ENCODE measurements around the gene STOX2.
"Not testable (repeated sequence)": the region's sequence is repeated elsewhere in the genome, so short reads cannot be mapped to it uniquely, and the experiment has no call there.

The STOX2 gene

DNA sequence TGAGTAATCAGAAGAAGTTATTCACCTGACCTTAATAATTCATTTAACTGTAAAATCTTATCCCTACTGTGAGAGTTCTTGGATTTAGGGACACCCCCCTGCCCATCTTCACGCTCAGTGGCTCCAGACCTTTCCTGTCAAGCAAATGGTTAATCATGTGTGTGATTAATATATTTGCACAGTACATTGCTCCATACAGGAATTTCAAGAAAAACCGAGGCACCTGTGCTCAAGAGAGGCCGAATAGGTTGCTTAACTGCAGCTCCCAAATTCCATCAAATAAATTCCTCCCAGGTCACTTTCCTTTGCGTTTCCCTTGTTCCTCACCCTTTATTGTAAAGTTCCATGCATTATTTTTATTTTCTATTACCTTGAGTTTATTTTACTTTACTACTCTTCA is 119.5 kb downstream of the STOX2 start:
- no peak for DNase-seq

DNA sequence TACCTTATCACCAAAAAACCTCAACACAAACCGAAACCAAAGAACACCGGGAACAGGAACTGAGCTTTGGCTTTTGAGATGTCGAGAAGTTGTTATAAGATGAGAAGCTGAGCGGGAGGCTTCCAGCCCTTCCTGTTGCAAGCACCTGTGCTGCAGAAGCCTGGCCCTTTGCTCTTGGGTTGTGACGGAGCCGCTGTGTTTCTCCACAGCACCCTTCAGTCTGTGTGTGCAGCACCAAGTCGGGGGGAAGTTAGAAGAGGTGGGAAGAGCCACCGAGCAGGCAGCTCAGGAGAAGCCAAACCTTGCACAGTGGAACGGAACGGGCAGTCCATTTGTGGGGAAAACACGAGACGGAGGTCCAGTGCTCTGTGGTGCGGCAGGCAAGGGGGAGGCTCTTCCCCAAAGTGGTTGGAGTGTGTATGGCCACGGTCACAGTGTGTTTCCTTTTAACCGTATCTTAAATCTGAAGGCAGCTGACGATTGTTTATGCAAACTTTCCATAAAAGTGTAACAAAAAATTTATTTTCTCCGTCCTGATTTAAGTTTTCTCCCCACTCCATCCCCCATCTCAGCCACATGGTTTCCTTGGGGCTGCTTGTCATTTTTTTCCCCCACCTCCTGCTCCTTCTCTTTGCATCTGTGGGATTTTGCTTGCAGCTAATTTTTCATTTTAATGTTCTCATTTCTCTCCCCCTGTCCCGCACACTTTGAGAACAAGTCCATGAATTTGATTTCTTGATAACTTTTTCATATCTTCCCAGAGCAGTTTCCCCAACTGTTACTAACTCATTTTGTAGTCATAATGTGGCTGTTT is 123.7 kb downstream of the STOX2 start:
- peak; percentile 22 to 31 for DNase-seq

DNA sequence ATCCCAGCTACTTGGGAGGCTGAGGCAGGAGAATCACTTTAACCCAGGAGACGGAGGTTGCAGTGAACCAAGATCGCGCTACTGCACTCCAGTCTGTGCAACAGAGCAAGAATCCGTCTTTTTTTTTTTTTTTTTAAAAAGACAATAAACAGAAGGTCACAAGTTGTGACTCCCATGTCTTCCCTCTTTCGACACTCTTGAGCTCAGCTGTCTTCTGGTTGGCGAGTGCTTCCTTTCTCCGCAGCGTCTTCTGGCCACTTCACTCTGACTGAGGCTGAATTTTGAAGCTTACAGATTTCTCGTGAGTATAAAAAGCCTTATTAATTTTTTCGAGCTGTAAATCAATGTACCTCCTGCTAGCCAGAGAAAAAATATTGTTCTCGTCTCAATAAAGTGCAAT is 124.9 kb downstream of the STOX2 start:
- DNase-seq: no peak

DNA sequence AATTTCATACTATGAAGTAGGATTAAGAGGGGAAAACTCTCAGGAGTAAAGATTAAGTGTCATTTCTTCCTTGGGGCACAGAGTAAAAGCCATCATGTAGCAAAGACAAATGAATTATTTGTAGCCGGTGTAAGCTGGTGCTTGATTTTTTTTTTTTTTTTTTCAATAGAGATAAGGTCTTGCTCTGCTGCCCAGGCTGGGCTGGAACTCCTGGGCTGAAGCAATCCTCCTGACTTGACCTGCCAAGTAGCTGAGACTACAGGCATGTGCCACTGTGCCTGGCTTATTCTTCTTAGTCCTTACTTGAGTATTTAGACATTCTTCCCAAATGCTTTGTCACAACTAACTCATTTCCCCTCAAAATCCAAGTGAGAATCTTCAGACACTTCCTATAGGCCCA is 125.7 kb downstream of the STOX2 start:
- DNase-seq: no peak

DNA sequence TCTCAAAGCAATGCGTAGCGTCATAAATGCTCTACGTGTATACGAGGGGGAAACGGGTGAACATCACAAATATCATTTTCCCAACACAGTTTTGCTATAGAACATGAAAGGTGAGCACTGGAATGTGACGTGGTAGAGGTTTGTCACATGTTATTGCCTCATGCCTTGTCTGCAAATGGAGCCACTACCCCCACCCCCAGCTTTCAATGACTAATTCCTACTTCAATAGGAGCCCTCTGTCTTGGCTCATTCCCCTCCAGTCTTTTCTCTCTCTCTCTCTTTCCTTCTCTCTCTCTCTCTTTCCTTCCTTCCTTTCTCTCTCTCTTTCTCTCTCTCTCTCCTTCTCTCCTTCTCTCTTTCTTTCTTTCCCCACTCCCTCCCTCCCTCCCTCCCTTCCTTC is 127.0 kb downstream of the STOX2 start:
- DNase-seq: no peak

DNA sequence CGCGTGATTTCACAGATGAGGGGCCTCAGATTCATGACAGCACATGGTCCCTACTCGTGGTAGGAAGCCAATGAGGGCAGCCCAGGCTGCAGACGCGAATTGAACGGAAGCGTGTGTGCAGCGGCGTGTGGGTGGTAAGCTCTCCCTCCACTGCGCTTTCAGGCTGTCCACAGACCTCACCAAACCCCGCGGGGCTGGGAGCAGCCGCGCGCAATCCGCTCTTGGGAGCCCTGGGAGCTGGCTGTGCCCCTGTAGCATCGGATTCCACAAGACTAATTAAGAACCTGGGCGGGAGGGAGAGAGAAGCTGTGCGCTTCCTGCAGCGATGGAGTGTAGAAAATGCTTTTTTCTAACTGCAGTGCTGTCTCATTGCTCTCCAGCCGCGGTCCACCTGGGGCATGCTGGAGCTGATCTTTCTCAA is 134.9 kb downstream of the STOX2 start:
- DNase-seq: peak; percentile 26 to 42

DNA sequence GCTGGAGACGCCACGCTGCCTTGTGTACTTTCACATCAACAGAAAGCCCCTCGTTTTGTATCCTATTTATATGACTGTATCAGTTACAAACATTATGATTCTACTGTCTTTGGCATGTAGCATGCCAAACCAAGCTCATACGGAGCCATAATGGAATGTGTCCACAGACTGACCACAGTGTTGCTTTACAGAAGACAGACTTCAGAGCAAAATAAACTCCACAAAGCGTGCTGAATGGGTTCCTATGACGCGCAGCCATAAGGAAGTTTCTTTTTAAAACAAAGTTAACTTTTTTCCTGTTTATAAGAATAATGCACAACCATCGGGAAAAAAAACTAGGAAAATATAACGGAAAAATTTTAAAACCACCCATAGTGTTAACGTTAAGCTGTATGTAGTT is 136.0 kb downstream of the STOX2 start:
- DNase-seq: no peak

DNA sequence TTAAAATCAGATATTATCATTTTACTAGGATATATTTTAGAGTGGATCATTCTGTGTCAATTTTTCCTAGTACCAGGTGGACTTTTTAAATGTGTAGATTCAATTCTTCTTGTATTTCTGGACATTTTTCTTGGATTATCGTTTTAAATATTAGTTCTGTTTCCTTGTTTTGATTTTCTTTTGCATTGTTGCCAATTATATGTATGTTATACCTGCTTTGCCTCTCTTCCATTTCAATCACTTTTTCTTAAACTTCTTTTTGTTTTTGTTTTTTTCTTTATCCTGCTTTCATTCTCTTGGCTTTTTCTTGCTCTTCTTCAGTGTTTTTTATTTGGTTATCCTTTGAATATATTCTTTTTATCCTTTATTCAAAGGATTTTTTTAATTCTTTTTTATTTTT is 141.0 kb downstream of the STOX2 start:
- no peak for DNase-seq

DNA sequence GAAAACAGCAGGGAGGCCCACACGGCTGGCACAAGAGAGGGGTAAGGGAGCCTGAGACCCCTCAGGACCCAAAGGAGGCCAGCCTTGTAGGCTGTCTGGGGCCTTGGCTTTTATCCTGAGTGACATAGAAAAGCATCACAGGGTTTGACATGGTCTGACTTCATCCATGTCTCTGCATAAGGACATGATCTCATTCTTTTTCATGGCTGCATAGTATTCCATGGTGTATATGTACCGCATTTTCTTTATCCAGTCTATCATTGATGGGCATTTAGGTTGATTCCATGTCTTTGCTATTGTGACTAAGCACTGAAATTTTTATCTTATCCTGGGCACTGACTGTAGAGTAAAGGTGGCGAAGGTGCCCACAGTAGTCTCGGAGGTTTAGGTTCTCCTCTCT is 146.2 kb downstream of the STOX2 start:
- not testable (repeated sequence) for DNase-seq

DNA sequence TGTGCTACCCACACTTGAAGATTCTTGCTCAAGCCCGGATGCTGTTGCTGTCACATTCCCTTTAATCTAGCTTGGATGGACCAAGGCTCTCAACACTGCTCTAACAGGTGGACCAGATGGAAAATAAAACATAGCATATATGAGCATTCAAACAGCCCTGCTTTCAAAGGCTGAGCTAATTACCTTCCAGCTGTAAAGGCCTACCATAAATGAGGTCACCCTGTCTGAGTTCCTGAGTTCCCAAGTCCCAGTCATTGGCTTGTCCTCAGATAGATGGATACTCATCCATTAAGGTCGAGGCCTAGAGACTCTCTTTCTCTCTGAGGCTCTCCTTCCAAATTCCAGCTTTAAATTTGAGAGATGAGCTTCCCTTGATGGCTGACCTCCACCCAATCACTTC is 147.5 kb downstream of the STOX2 start:
- no peak for DNase-seq

DNA sequence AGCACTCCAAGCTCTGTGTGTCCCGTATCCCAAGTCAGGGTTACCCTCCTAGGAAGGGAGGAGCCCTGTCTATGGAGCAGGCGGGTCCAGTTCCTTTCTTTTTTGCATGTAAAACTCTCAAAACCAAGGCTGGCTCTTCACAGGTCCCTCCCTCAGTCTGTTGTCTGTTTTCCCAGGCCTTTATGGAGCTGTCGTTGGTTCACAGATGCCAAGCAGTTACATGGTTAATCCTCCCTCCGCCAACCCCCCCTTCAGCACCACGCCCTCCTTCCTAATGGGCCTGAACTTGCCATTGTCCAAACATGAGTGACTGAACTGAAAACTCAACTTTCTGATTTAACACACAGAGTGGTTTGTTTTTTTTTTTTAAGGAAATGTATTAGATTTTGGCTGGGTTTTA is 148.3 kb downstream of the STOX2 start:
- no peak for DNase-seq

DNA sequence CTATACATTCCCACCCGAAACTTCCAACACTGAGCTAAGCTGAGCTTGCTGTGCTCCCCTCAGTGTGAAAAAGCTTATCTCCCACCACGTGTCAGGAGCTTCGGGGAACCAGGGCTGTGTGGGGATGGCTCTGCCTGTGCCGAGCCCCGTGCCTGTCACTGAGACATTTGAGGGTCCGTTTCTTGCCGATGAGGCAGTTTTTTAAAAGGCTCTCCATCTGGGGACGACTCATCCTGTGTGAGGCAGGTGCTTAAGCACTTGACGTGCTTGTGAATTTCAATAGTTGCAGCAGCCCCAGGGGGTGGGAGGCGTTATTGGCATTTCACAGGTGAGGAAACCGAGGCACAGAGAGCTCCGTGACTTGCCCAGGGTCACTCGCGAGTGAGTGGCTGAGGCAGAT is 151.8 kb downstream of the STOX2 start:
- no peak for DNase-seq

DNA sequence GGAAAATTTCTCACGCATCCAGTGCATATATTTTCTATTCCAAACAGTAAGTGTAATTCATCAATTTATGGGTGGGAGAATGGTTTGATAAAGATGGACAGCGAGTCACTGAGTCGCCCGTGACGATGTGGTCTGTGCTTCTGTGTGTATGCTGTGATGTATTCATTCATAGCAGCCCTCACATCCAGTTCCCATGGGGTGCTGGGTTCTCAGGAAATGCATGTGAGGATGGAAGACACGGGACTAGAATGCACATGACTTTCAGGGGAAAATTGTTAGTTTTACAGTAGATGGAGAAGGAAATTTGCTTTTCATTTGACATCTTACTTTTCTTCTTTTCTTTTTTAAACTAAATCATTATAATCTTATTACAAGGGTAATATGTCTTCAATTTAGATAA is 152.9 kb downstream of the STOX2 start:
- no peak for DNase-seq

DNA sequence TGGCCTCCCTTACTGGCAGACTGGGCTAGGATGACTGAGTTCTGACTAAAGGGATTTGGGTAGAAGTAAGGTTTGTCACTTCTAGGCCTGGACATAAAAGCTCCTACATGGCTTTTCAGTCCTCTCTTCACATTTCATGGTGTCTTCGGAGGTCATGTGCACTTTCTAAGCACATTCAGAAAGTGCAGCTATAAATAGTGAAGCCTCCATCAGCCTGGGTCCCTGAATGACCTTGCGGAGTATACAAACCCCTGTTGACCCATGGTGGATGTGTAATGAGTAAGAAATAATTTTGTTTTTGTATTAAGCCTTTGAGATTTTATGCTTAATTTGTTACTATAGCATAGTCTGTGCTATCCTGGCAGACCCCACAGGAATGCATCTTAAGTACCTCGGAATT is 154.0 kb downstream of the STOX2 start:
- no peak for DNase-seq

DNA sequence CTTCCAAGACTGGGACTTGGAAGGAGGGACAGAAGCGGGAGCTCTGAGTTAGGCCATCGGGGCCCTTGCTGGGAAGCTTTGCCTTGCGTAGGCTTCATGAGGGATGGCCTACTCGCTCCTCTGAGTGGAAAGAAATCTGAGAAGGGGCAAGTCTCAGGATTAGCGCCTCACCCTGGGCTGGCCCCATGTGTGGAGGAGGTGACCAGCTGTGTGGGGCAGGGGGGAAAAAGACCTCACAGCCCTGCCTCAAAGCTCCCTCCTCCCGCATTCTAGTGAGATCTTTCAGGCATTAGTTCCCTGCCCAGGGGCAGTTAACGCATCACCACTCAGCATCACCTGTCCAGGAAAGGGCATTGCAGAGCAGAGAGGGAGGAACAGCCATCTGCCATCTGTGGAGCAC is 156.5 kb downstream of the STOX2 start:
- DNase-seq: no peak

DNA sequence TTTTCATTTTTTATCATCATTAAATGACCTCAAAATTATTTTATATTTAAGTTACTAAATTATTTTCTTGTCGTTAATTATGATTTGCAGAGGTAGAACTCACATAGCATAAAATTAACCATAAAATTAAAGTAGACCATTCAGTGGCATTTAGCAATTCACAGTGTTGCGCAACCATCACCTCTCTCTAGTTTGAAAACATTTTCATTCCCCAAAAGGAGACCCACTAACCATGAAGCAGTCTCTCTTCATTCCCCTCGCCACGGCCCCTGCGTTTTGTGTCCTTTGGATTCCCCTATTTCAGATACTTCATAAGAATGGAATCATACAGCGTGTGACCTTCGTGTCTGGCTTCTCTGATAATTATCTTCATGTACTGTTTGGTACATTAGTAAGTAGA is 157.7 kb downstream of the STOX2 start:
- no peak for DNase-seq

DNA sequence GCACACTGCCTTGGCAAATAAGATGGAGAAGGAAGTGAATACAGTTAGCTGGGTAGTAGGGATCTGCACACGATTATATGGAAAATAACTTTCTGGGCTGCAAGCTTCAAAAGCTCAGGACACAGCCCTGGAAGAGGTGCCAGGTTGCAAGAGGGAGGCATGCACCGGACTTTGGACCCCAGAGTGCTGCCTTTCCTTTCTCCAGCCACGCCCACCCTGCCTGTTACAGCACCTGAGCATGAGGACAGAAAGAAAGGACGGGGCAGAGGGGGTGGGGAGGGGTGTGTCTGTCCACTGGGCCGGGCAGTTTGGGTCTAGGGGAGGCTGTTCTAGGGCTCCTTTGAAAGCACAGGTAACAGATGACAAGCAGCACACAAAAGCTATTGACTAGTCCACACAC is 159.8 kb downstream of the STOX2 start:
- no peak for DNase-seq

DNA sequence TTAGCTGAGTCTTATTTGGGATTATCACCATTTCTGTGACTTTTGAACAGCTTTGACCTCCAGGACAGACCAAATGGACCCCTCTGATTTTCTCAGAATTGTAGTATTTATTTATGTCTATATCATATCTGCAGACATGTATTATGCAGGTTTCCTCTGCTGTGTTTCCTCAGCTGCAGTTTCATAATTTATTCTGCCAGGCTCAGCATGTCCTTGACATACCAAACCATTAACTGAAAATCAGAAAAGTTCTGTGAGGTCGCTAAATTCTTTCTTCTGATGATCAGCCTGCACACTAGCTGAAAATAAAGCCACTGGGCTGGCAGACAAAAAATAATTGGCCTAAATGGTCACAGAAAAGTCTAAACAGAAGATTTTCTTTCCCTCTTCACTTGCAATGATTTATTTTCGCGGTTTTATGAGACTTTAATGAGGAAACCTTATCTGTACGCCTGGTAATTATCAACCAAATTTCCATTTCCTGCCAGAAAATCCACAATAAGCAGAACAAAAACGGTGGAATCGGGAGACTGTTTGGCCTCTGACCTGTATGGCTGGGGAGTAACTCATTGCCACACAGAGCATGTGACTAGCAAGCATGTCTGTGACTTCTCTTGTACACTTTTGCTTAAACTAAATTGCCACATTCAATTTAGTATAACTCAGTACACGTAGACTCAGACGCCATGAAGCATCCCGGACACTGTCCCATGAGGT is 161.6 kb downstream of the STOX2 start:
- DNase-seq: no peak

DNA sequence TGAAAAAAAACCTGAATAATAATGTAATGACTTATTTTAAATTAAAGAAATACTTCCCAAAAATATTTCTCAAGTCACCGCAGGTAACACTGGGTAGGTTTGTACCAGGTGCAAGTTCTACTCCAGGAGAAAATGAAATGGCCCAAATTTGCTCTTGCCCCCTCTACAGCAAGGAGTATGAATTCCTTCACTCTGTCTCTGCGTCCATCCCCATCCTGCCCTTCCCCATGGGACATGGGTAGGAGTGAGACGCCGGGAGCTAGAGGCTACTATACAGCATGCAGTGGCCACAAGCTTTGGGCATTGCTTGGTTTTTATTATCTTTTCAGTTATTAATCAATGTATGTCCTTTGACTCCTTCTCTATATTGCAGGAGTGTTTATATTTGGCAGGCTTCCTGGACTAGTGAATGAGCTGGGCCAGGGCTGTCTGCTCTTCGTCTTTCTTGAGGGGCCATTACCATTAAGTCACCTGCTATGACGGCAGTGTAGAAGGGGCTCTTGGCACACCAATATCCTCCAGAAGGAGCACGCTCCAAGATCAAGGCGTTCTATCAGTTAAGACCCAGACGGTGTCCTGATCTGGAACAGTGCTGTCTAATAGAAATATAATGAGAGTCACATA is 162.9 kb downstream of the STOX2 start:
- DNase-seq: no peak
